GM12878 (cell line): Measurements from ENCODE around the gene DPF3. TPM values are rescaled to one million over a fixed set of nuclear protein-coding genes. Genes with fewer than 3 reads are reported as not detected.

Source experiments
- ATAC-seq: fragments of 200-7000 bp; cut with Tn5 transposase; 3 replicates; pipeline ENCODE4 v1.9.1; 2020; ENCODE audit warnings: mild to moderate bottlenecking, moderate library complexity
- BruUV-seq: library from RNA; stranded (reverse); fragments of 400-500 nt; replicated peaks from 2 replicates; lab custom pipeline; 2021; lab: Mats Ljungman, UMichigan
- CTCF ChIA-PET: fragments of 300-600 bp; sonication (Branson Sonifier 250); formaldehyde crosslinking; extraction: SDS; loops from one replicate; lab custom pipeline; 2021; ENCODE audit warnings: inconsistent platforms; lab: Yijun Ruan, JAX
- POLR2A ChIA-PET: fragments of 350-600 bp; formaldehyde crosslinking; extraction: SDS; loops from one replicate; lab custom pipeline; 2021; ENCODE audit warnings: inconsistent platforms; lab: Charles Lee
- RAD21 ChIA-PET: fragments of 300-600 bp; sonication (Branson Sonifier 250); formaldehyde crosslinking; loops from one replicate; lab custom pipeline; 2023; ENCODE audit warnings: antibody characterized with exemption; ENCODE audit not compliant: unreplicated experiment; lab: Charles Lee
- SMC1A ChIA-PET: fragments of 300-600 bp; sonication (Branson Sonifier 250); formaldehyde crosslinking; loops from one replicate; lab custom pipeline; 2023; ENCODE audit not compliant: unreplicated experiment, uncharacterized antibody; lab: Charles Lee
- DNase-seq: peaks from one replicate; pipeline ENCODE4 v3.0.0-alpha.2; 2011; ENCODE audit warnings: low read depth, low spot score
- FAIRE-seq: peaks from 3 replicates; lab custom pipeline; 2011; peaks lifted over from hg19 to GRCh38; lab: Jason Lieb, UNC
- H2AFZ ChIP-seq: 2 replicates; pipeline ENCODE4 v1.6.0; 2011; ENCODE audit warnings: low read depth, low read length, control low read depth; ENCODE audit not compliant: control insufficient read depth
- H3K27ac ChIP-seq: 2 replicates; pipeline ENCODE4 v1.5.1; 2011; ENCODE audit warnings: control low read depth; ENCODE audit not compliant: control insufficient read depth, insufficient read depth
- H3K27me3 ChIP-seq, 2 experiments: replicated peaks in 1 of 2; 2 replicates each; pipeline versions ENCODE4 v1.6.0 to v1.6.1; 2011; ENCODE audit warnings: low read length in 1 of 2; ENCODE audit not compliant: control insufficient read depth in 2 of 2, insufficient read depth in 2 of 2
- H3K36me3 ChIP-seq, 2 experiments: 2 replicates each; pipeline ENCODE4 v1.5.1; 2011; ENCODE audit warnings: low read length in 1 of 2; ENCODE audit not compliant: control insufficient read depth in 2 of 2, insufficient read depth in 2 of 2
- H3K4me1 ChIP-seq: 2 replicates; pipeline ENCODE4 v1.6.1; 2011; ENCODE audit warnings: mild to moderate bottlenecking, low read length, moderate library complexity, mixed read lengths; ENCODE audit not compliant: control insufficient read depth, insufficient read depth
- H3K4me2 ChIP-seq: 2 replicates; pipeline ENCODE4 v1.6.0; 2011; ENCODE audit warnings: control low read depth; ENCODE audit not compliant: control insufficient read depth, insufficient read depth
- H3K4me3 ChIP-seq: fragments of 200-600 bp; sonication (generic); 2 replicates; pipeline ENCODE4 v1.5.1; 2016
- H3K79me2 ChIP-seq: 2 replicates; pipeline ENCODE4 v1.6.0; 2011; ENCODE audit warnings: low read length; ENCODE audit not compliant: control insufficient read depth, insufficient read depth
- H3K9ac ChIP-seq: 2 replicates; pipeline ENCODE4 v1.8.0; 2011; ENCODE audit warnings: low read length, control low read depth, mixed read lengths; ENCODE audit not compliant: control insufficient read depth, insufficient read depth
- H3K9me3 ChIP-seq: replicated peaks from 3 replicates; pipeline ENCODE4 v1.5.1; 2011; ENCODE audit warnings: mild to moderate bottlenecking, low read length; ENCODE audit not compliant: control insufficient read depth, insufficient read depth
- H4K20me1 ChIP-seq: 2 replicates; pipeline ENCODE4 v1.6.0; 2011; ENCODE audit not compliant: control insufficient read depth, insufficient read depth
- EP300 ChIP-seq, 2 experiments: fragments of 150-350 bp in 1 of 2; IDR thresholded peaks; 2 replicates each; pipeline ENCODE4 v1.6.1; 2011 to 2012; ENCODE audit warnings: low read depth in 2 of 2, low read length in 2 of 2, borderline replicate concordance in 1 of 2, improper control_type of control experiment in 1 of 2, inconsistent platforms in 1 of 2; ENCODE audit not compliant: control insufficient read depth in 1 of 2
- FOXM1 ChIP-seq: IDR thresholded peaks from 2 replicates; pipeline ENCODE4 v1.6.1; 2012; ENCODE audit warnings: low read depth, mild to moderate bottlenecking, inconsistent platforms, low read length, moderate library complexity
- GABPA ChIP-seq: IDR thresholded peaks from 2 replicates; pipeline ENCODE4 v1.6.1; 2014; ENCODE audit warnings: antibody characterized with exemption, low read depth, mild to moderate bottlenecking, inconsistent platforms
- NBN ChIP-seq: fragments of 450-650 bp; IDR thresholded peaks from 2 replicates; pipeline ENCODE4 v1.6.1; 2016
- NR2C1 ChIP-seq: fragments of 450-650 bp; IDR thresholded peaks from 2 replicates; pipeline ENCODE4 v1.6.1; 2017; ENCODE audit warnings: antibody characterized with exemption, mild to moderate bottlenecking, moderate library complexity
- NR2F1 ChIP-seq: fragments of 450-650 bp; conservative IDR thresholded peaks from 2 replicates; pipeline ENCODE4 v1.6.1; 2017; ENCODE audit warnings: mild to moderate bottlenecking
- POLR2AphosphoS5 ChIP-seq: IDR thresholded peaks from 2 replicates; pipeline ENCODE4 v1.6.1; 2011; ENCODE audit warnings: mild to moderate bottlenecking, low read length, inconsistent platforms
- STAT3 ChIP-seq: IDR thresholded peaks from 2 replicates; pipeline ENCODE4 v1.6.1; 2011; ENCODE audit warnings: low read depth, low read length, improper control_type of control experiment
- TAF1 ChIP-seq: IDR thresholded peaks from 2 replicates; pipeline ENCODE4 v1.6.1; 2011; ENCODE audit warnings: mild to moderate bottlenecking, low read depth, low read length, borderline replicate concordance
- ZNF384 ChIP-seq: IDR thresholded peaks from 2 replicates; pipeline ENCODE4 v1.6.1; 2012; ENCODE audit warnings: low read depth, mild to moderate bottlenecking, low read length, improper control_type of control experiment, borderline replicate concordance
- ZNF622 ChIP-seq: fragments of 450-650 bp; IDR thresholded peaks from 2 replicates; pipeline ENCODE4 v1.6.1; 2017; ENCODE audit warnings: mild to moderate bottlenecking, inconsistent platforms
- WGBS: methylation state at CpG from one replicate; pipeline ENCODE4 v1.1.6; 2016; ENCODE audit warnings: low lambda C conversion rate; ENCODE audit not compliant: insufficient replicate concordance, insufficient coverage; ENCODE audit errors: missing lambda C conversion rate; 5-methylcytosine and 5-hydroxymethylcytosine counted together
- in situ Hi-C: fragments of 300-500 bp; cut with MboI; formaldehyde crosslinking; loops from 9 replicates; pipeline ENCODE4 v1.14.3; 2018; ENCODE audit warnings: mixed read lengths
- intact Hi-C: fragments of 100-400 bp; cut with micrococcal nuclease; formaldehyde crosslinking; loops from one replicate; pipeline ENCODE4 v1.14.2; 2022; ENCODE audit not compliant: unreplicated experiment
- polyA plus RNA-seq, 11 experiments: library from polyadenylated mRNA; depleted of rRNA in 4 of 11; unstranded in 6 of 11; stranded (reverse) in 5 of 11; fragments of >200 nt; fragmentation: Nextera tagmentation in 4 of 11; fragmentation: Illumina TruSeq in 1 of 11; extraction: Ambion mirVana in 4 of 11; extraction: Trizol in 1 of 11; gene quantifications; 1 replicate in 1 of 11; 2 replicates in 10 of 11; pipeline versions ENCODE4 v1.2.1 to v1.2.3, GENCODE V29; 2011 to 2016; ENCODE audit warnings: inconsistent platforms in 2 of 11, missing spikeins in 2 of 11, low read depth in 1 of 11
- total RNA-seq, 4 experiments: library from RNA; depleted of rRNA in 3 of 4; stranded (reverse); fragments of >200 nt in 3 of 4; fragmentation: Illumina TruSeq in 1 of 4; extraction: Trizol in 1 of 4; gene quantifications; 2 replicates each; pipeline versions ENCODE4 v1.2.1 to v1.2.3, GENCODE V29; 2013 to 2021

The DPF3 gene
- total and polyA plus RNA-seq, 10 of the 15 experiments (the other 5 are each of a cell fraction or from before 2014, with no cell fraction given) = 0.69 to 8.0 (median 2.2) TPM

DNA sequence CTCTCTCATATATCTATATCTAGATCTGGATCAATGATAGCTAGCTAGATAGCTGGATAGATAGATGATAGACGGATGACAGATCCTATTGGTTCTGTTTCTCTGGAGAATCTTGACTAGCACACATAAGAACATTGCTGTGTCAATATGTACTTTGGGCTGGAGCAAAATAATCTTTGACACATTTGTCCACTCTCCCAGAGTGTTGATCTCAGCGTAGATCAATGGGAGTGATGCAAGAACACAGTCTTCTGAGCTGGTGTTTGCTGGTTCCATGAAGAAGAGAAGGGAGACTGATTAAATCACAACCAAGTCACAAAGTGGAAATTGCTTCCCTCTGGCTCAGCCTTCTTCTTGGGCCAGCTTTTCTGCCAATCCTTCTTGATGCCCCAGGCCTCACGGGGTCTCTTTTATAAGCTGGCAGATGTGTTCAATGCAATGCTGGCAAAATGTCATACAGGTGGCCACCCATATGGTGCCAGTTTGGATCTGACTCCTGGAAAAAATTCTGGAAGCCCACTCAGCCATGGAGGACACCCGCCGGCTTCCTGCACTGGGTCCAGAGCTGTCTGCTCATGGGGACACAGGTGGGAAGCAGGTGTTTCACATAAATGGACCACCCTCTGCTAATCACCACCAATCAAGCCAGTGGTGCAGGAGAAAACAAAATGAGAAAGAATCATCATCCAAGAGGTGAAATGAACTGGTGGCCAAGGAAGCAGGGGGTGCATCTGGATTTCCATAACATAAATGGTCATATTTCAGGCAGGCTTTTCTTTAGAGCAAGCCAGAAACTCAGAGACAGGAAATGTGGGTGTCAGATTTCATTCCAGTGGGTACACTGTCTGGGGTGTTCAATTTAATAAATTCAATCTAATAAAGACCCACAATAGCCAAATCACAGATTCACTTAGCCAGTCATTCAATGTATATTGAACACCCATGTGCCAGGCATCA, 310.3 kb downstream of the DPF3 start:
- Histone ChIP-seq H3K27me3 (no peaks in the 10 kb centered on the region), H3K4me1 (peaks cover 5% of the 10 kb centered on the region), H3K4me3 (no peak overlapping the region), H3K9me3 (no peaks in the 10 kb centered on the region; the same call in 2 of the 3 replicates), H4K20me1 (no peaks in the 10 kb centered on the region), H3K4me2 (no peak overlapping the region), H3K9ac (no peak overlapping the region), H3K79me2 (no peaks in the 10 kb centered on the region), H2AFZ (no peak overlapping the region), H3K27ac (no peak overlapping the region), H3K36me3 (no peaks in the 10 kb centered on the region)
- ChIA-PET SMC1A (interaction anchor here (0.6 to 1.9 kb wide), 6 partner anchors 14 to 248 kb away, joined by 3 to 6 read pairs (median 4); no protein-coding TSS in a partner anchor), POLR2A (no interaction called here), RAD21 (interaction anchor here (1.5 kb wide), 1 partner anchor 14 kb away, joined by 4 read pairs; no protein-coding TSS in a partner anchor), CTCF (interaction anchor here (0.6 kb wide), 1 partner anchor 130 kb away, joined by 3 read pairs; no protein-coding TSS in a partner anchor)
- in situ Hi-C loops = no loop called here
- DNase-seq (no peak), ATAC-seq (no peak), FAIRE-seq (no peak)
- BruUV-seq = no TSS peak
- intact Hi-C loops = no loop called here
- whole genome bisulfite sequencing = 80% methylated on average over 5 of the region's 5 CpGs
- TF ChIP-seq NR2C1 (no peak), TAF1 (no peak), NBN (no peak), POLR2AphosphoS5 (no peak), STAT3 (no peak), ZNF622 (no peak), FOXM1 (no peak), ZNF384 (no peak), GABPA (no peak), NR2F1 (no peak), EP300 (IDR thresholded peaks at IDR 0.05; ENCODE audit: borderline replicate concordance in 1 of 2, control insufficient read depth in 1 of 2, low read depth in 2 of 2, low read length in 2 of 2) (no peak)
